ENCODE data around the gene PARVG. TPM values are rescaled to one million over a fixed set of nuclear protein-coding genes. Genes with fewer than 3 reads are reported as not detected.

The PARVG gene
- total and polyA plus RNA-seq, 2 donors (not counting 3 experiments of a cell fraction or from before 2014, with no cell fraction given) = 0.82 TPM; not detected in 1

GRCh38 chr22:44256556-44257485 is 76.1 kb downstream of the PARVG start:
- H3K79me2 ChIP-seq (ENCODE audit: control insufficient read depth, insufficient read depth, low read length) = no peaks in the 10 kb centered on the region
- dilution Hi-C loops (cut with MboI; ENCODE audit: extremely low pct_ligation_motif_present, low sequenced_read_pairs) = no loop called here
- no TSS peak for BruUV-seq (replicated peaks)
- POLR2A ChIA-PET = no interaction called here
- no peak overlapping the region for H3K9ac ChIP-seq (replicated peaks; ENCODE audit: extremely low read depth, insufficient read depth, low read length)
- no peak overlapping the region for H3K4me2 ChIP-seq (ENCODE audit: insufficient read depth, low read length)
- CTCF ChIA-PET = no interaction called here
- H3K9me3 ChIP-seq (replicated peaks; ENCODE audit: control insufficient read depth, insufficient read depth, low read length) = no peaks in the 10 kb centered on the region
- DNase-seq (ENCODE audit: low read depth, low spot score) = no peak
- intact Hi-C loops (cut with micrococcal nuclease) = no loop called here
- H3K4me1 ChIP-seq (ENCODE audit: control insufficient read depth, extremely low read depth, insufficient read depth, low read length) = no peaks in the 10 kb centered on the region
- no peak overlapping the region for H2AFZ ChIP-seq (ENCODE audit: low read depth, low read length)
- no peak overlapping the region for H3K4me3 ChIP-seq (replicated peaks in 1 of 3; ENCODE audit: insufficient read depth in 1 of 3, low read depth in 1 of 3, low read length in 3 of 3)
- H3K36me3 ChIP-seq (ENCODE audit: control insufficient read depth in 2 of 2, extremely low read depth in 1 of 2, insufficient read depth in 2 of 2, low read length in 2 of 2) = no peaks in the 10 kb centered on the region
- no peaks in the 10 kb centered on the region for H3K9me1 ChIP-seq (replicated peaks; ENCODE audit: control insufficient read depth, extremely low read depth, insufficient read depth, low read length)
- FAIRE-seq = no peak
- H3K27ac ChIP-seq (ENCODE audit: insufficient read depth, low read depth, low read length) = no peak overlapping the region
- no peak for TF ChIP-seq MAX (IDR thresholded peaks at IDR 0.05; ENCODE audit: insufficient read depth, insufficient read length)
- no peak for TF ChIP-seq GATA2 (IDR thresholded peaks at IDR 0.05; ENCODE audit: insufficient read depth, insufficient read length, low read depth, low read length)
- TF ChIP-seq POLR2AphosphoS5 (IDR thresholded peaks at IDR 0.05; ENCODE audit: insufficient read depth, low read depth, low read length) = no peak
- no peak for TF ChIP-seq JUN (IDR thresholded peaks at IDR 0.05; ENCODE audit: borderline replicate concordance, insufficient read depth, insufficient read length, low read depth)
- TF ChIP-seq POLR2A (IDR thresholded peaks at IDR 0.05; ENCODE audit: low read depth, low read length) = no peak
- no peak for TF ChIP-seq CTCF (IDR thresholded peaks at IDR 0.05; ENCODE audit: extremely low read depth in 1 of 2, insufficient read depth in 1 of 2, low read depth in 1 of 2, low read length in 2 of 2)
- no peak for TF ChIP-seq MYC (IDR thresholded peaks at IDR 0.05; ENCODE audit: low read depth, low read length)
- no peak for TF ChIP-seq EZH2 (IDR thresholded peaks at IDR 0.05; ENCODE audit: borderline replicate concordance, low read depth, low read length, severe bottlenecking)
- no peak for TF ChIP-seq FOS (IDR thresholded peaks at IDR 0.05; ENCODE audit: borderline replicate concordance, insufficient read depth, low read length)
- H4K20me1 ChIP-seq (replicated peaks; ENCODE audit: control insufficient read depth, extremely low read depth, insufficient read depth, low read length) = no peaks in the 10 kb centered on the region
- no peaks in the 10 kb centered on the region for H3K27me3 ChIP-seq (ENCODE audit: control insufficient read depth in 2 of 2, insufficient read depth in 2 of 2, low read length in 2 of 2)

Other genes starting within 250 kb of the PARVG start
- 55.9 and 56.2 TPM in 2 replicates for gene SAMM50, start 225.5 kb upstream of the PARVG start, total RNA-seq
- gene SAMM50, start 225.5 kb upstream of the PARVG start, polyA plus RNA-seq = 41.0 and 42.9 TPM in 2 replicates
- 151 and 155 TPM in 2 replicates for gene PARVB, start 156.6 kb upstream of the PARVG start, total RNA-seq
- 162 and 166 TPM in 2 replicates for gene PARVB, start 156.6 kb upstream of the PARVG start, polyA plus RNA-seq
- 0.07 and 0.09 TPM in 2 replicates for gene SHISAL1, start 132.0 kb downstream of the PARVG start, total RNA-seq
- 0.01 TPM in 1 of 2 replicates, not detected in the other for gene SHISAL1, start 132.0 kb downstream of the PARVG start, polyA plus RNA-seq

Data from endothelial cell of umbilical vein (primary cell).